HG03066 (cell line): ENCODE measurements around the gene MFN2.
"Not testable (repeated sequence)": the region's sequence is repeated elsewhere in the genome, so short reads cannot be mapped to it uniquely, and the experiment has no call there.

ENCODE experiments used
- ATAC-seq: cut with Tn5 transposase; IDR thresholded peaks from one replicate; pipeline ENCODE4 v1.9.1; 2021; ENCODE audit warnings: low read depth; ENCODE audit not compliant: unreplicated experiment

Gene MFN2

GRCh38 chr1:12040457-12041051 lies 60.3 kb downstream of the MFN2 start:
- peak; percentile 81 for ATAC-seq

GRCh38 chr1:12044187-12044877 lies 64.1 kb downstream of the MFN2 start:
- not testable (repeated sequence) for ATAC-seq

GRCh38 chr1:12046749-12047119 lies 66.5 kb downstream of the MFN2 start:
- no peak for ATAC-seq

- peak; percentile 40 for ATAC-seq
Measured at GRCh38 chr1:12047120-12047876, 67.1 kb downstream of the MFN2 start.

GRCh38 chr1:12048372-12048771 lies 68.1 kb downstream of the MFN2 start:
- no peak for ATAC-seq

- no peak for ATAC-seq
Measured at GRCh38 chr1:12049616-12050015, 69.4 kb downstream of the MFN2 start.

- ATAC-seq, result no peak
Measured at GRCh38 chr1:12051361-12051760, 71.1 kb downstream of the MFN2 start.

GRCh38 chr1:12052008-12052573 lies 71.8 kb downstream of the MFN2 start:
- ATAC-seq, result peak; percentile 69

- no peak for ATAC-seq
Measured at GRCh38 chr1:12052997-12053686, 72.9 kb downstream of the MFN2 start.

- ATAC-seq, result no peak
Measured at GRCh38 chr1:12053752-12054548, 73.7 kb downstream of the MFN2 start.

GRCh38 chr1:12055259-12055658 lies 75.0 kb downstream of the MFN2 start:
- no peak for ATAC-seq

- no peak for ATAC-seq
Measured at GRCh38 chr1:12056331-12056841, 76.1 kb downstream of the MFN2 start.

GRCh38 chr1:12057382-12057781 lies 77.1 kb downstream of the MFN2 start:
- ATAC-seq, result no peak

- no peak for ATAC-seq
Measured at GRCh38 chr1:12057940-12058687, 77.9 kb downstream of the MFN2 start.

- ATAC-seq, result no peak
Measured at GRCh38 chr1:12059226-12059625, 79.0 kb downstream of the MFN2 start.

- ATAC-seq, result no peak
Measured at GRCh38 chr1:12059722-12060464, 79.6 kb downstream of the MFN2 start.

GRCh38 chr1:12060500-12060899 lies 80.3 kb downstream of the MFN2 start:
- ATAC-seq, result no peak
